ENCODE data around the gene ZNF292.
"Not testable (repeated sequence)": the region's sequence is repeated elsewhere in the genome, so short reads cannot be mapped to it uniquely, and the experiment has no call there.

DNA sequence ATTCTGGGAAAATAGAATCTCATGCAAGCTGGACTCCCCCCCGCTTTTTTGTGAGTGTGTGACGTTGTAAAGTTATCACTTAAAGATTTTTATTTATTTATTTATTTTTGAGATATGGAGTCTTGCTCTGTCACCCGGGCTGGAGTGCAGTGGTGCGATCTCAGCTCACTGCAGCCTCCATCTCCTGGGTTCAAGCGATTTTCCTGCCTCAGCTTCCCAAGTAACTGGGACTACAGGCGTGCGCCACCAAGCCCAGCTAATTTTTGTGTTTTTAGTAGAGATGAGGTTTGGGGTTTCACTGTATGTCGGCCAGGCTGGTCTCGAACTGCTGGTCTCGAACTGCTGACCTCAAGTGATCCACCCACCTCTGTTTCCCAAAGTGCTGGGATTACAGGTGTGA is 2.2 kb downstream of the ZNF292 start:
- TF ChIP-seq, protein P1, sequence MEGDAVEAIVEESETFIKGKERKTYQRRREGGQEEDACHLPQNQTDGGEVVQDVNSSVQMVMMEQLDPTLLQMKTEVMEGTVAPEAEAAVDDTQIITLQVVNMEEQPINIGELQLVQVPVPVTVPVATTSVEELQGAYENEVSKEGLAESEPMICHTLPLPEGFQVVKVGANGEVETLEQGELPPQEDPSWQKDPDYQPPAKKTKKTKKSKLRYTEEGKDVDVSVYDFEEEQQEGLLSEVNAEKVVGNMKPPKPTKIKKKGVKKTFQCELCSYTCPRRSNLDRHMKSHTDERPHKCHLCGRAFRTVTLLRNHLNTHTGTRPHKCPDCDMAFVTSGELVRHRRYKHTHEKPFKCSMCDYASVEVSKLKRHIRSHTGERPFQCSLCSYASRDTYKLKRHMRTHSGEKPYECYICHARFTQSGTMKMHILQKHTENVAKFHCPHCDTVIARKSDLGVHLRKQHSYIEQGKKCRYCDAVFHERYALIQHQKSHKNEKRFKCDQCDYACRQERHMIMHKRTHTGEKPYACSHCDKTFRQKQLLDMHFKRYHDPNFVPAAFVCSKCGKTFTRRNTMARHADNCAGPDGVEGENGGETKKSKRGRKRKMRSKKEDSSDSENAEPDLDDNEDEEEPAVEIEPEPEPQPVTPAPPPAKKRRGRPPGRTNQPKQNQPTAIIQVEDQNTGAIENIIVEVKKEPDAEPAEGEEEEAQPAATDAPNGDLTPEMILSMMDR (IDR thresholded peaks at IDR 0.05) = not testable (repeated sequence)
- not testable (repeated sequence) for TF ChIP-seq ZFX (IDR thresholded peaks at IDR 0.05; ENCODE audit: borderline replicate concordance)
